ENCODE results near the gene PIM2. TPM values are rescaled to one million over a fixed set of nuclear protein-coding genes. Genes with fewer than 3 reads are reported as not detected.

The PIM2 gene
- polyA plus RNA-seq, 2 of the 4 experiments (the other 2 are of a cell fraction) = 8.2 to 8.8 TPM

DNA sequence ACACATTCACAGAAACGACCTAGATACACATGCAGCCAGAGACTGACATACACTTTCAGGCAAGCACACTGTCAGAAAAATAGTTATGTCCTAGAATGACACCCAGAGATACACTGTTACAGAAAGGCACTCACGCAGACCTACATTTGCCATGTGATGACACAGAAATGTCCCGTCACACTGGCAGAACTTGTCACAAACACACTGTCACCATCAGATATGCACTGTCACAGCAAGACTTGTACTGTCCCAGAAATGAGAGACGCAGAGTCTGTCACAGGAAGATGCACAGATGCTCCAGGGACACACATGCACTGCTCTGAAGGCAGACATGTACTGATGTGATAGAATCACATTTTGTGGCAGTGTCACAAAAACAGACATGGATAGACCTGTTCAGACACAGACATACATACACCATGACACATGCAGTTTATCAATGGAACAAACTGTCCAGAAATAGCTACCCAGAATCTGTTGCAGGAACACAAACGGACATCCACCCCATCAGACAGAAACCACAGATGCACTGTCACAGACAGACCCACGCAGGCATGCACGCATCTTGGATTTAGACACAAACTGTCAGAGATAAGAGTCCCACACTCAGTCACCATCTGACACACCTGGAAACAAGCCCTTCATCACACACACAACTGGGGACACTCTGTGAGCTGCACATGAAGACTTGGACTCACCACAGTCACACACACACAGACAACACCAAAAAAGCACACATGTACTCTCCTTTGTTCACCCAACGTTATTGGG lies 1.3 kb upstream of the PIM2 start:
- TF ChIP-seq, protein P1, sequence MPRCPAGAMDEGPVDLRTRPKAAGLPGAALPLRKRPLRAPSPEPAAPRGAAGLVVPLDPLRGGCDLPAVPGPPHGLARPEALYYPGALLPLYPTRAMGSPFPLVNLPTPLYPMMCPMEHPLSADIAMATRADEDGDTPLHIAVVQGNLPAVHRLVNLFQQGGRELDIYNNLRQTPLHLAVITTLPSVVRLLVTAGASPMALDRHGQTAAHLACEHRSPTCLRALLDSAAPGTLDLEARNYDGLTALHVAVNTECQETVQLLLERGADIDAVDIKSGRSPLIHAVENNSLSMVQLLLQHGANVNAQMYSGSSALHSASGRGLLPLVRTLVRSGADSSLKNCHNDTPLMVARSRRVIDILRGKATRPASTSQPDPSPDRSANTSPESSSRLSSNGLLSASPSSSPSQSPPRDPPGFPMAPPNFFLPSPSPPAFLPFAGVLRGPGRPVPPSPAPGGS (IDR thresholded peaks at IDR 0.05) = no peak
- TF ChIP-seq FOXS1 (CRISPR knock-in tag; IDR thresholded peaks at IDR 0.05) (no peak), CHD4 (IDR thresholded peaks at IDR 0.05; ENCODE audit: borderline replicate concordance) (no peak)
- TF ChIP-seq, protein P2, sequence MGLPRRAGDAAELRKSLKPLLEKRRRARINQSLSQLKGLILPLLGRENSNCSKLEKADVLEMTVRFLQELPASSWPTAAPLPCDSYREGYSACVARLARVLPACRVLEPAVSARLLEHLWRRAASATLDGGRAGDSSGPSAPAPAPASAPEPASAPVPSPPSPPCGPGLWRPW (IDR thresholded peaks at IDR 0.05) = no peak

DNA sequence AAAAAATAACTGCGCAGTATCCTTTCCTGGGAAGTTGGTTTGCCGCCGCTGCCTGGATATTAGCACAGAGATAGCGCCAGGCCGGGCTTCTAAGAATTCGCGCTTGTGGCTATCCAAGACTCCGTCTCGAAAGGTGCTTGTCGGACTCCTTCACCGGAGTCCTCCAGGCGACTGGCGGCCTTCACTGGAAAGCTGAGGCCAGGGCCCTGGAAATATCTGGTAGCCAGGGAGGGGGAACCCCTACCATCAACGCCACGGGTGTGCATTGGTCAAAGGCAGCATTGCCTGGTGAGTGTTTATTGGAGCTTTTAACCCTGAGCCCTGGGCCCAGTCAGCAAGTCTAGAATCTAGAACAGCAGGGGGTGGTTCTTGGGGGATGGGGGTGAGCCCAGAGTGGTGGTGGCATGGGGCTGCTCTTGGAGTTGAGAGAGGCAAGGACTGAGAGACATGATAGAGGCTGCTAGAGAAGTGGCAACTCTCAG lies 577 bp upstream of the PIM2 start:
- DNase-seq (ENCODE audit: low read depth in 1 of 2, low spot score in 1 of 2) (no peak), FAIRE-seq (no peak), ATAC-seq (no peak)
- WGBS (ENCODE audit: missing lambda C conversion rate) = 79% methylated on average over 14 of the region's 15 CpGs
- ChIA-PET CTCF (interaction anchor here (1.1 kb wide), 1 partner anchor 27 kb away, joined by 3 read pairs; no protein-coding TSS in a partner anchor), POLR2A (interaction anchor here (1.3 kb wide), 1 partner anchor 22 kb away, joined by 3 read pairs; the partner anchor contains the start of genes PQBP1 and TIMM17B)
- H3K9me3 ChIP-seq = no peaks in the 10 kb centered on the region
- peaks cover 13% of the 10 kb centered on the region for H3K4me1 ChIP-seq
- peak overlapping the region; percentile 99 for H3K4me2 ChIP-seq
- H3K4me3 ChIP-seq = peak overlapping the region; percentile 87; the same call in 1 of the 3 replicates
- peak overlapping the region; percentile 92 to 95; a peak in 3 of 6 replicates for H3K27ac ChIP-seq
- TF ChIP-seq ZSCAN20 (CRISPR knock-in tag; IDR thresholded peaks at IDR 0.05) (no peak), CHD4 (IDR thresholded peaks at IDR 0.05; ENCODE audit: borderline replicate concordance) (no peak), SMC3 (IDR thresholded peaks at IDR 0.05) (no peak), MYC (IDR thresholded peaks at IDR 0.05; ENCODE audit: borderline replicate concordance, low read length) (no peak), TFCP2L1 (CRISPR knock-in tag; IDR thresholded peaks at IDR 0.05) (no peak), NR3C1 (IDR thresholded peaks at IDR 0.05) (no peak), FOXS1 (CRISPR knock-in tag; IDR thresholded peaks at IDR 0.05) (no peak)
- TF ChIP-seq, protein P3, sequence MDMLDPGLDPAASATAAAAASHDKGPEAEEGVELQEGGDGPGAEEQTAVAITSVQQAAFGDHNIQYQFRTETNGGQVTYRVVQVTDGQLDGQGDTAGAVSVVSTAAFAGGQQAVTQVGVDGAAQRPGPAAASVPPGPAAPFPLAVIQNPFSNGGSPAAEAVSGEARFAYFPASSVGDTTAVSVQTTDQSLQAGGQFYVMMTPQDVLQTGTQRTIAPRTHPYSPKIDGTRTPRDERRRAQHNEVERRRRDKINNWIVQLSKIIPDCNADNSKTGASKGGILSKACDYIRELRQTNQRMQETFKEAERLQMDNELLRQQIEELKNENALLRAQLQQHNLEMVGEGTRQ (IDR thresholded peaks at IDR 0.05) = no peak
- TF ChIP-seq, protein P4, sequence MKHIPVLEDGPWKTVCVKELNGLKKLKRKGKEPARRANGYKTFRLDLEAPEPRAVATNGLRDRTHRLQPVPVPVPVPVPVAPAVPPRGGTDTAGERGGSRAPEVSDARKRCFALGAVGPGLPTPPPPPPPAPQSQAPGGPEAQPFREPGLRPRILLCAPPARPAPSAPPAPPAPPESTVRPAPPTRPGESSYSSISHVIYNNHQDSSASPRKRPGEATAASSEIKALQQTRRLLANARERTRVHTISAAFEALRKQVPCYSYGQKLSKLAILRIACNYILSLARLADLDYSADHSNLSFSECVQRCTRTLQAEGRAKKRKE (CRISPR knock-in tag; IDR thresholded peaks at IDR 0.05; ENCODE audit: low read depth) = no peak
- TF ChIP-seq, protein P5, sequence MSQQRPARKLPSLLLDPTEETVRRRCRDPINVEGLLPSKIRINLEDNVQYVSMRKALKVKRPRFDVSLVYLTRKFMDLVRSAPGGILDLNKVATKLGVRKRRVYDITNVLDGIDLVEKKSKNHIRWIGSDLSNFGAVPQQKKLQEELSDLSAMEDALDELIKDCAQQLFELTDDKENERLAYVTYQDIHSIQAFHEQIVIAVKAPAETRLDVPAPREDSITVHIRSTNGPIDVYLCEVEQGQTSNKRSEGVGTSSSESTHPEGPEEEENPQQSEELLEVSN (IDR thresholded peaks at IDR 0.05; ENCODE audit: borderline replicate concordance, low read depth) = no peak

More for the DNA sequence above, 1.3 kb upstream of the PIM2 start:
- ChIA-PET POLR2A (interaction anchor here (1.3 kb wide), 1 partner anchor 23 kb away, joined by 3 read pairs; the partner anchor contains the start of genes PQBP1 and TIMM17B), CTCF (no interaction called here)
- Histone ChIP-seq H3K4me3 (no peak overlapping the region), H3K4me1 (peaks cover 13% of the 10 kb centered on the region), H3K9me3 (no peaks in the 10 kb centered on the region), H3K4me2 (no peak overlapping the region), H3K27ac (no peak overlapping the region)
- 69% methylated on average over 8 of the region's 8 CpGs for WGBS (ENCODE audit: missing lambda C conversion rate)
- DNase-seq (ENCODE audit: low read depth in 1 of 2, low spot score in 1 of 2) (no peak), ATAC-seq (no peak), FAIRE-seq (peak; percentile 56)

DNA sequence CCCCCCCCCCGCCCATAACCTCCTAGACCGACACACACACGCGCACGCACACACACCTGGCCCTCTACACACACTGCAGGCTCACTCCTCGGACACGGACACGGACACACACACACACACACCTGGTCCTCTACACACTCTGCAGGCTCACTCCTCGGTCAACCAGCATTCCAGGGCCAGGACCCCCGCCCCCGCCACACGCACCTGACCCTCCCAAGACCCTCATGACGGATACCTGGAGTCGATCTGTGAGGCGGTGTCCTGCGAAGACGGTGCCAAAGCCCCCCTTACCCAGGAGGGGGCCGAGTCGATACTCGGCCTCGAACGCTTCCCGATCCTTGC lies 552 bp downstream of the PIM2 start:
- Histone ChIP-seq H3K4me3 (peak overlapping the region; percentile 87), H3K4me2 (peak overlapping the region; percentile 99), H3K9me3 (no peaks in the 10 kb centered on the region), H3K4me1 (peaks cover 13% of the 10 kb centered on the region), H3K27ac (peak overlapping the region; percentile 92 to 95)
- TF ChIP-seq, protein P6, sequence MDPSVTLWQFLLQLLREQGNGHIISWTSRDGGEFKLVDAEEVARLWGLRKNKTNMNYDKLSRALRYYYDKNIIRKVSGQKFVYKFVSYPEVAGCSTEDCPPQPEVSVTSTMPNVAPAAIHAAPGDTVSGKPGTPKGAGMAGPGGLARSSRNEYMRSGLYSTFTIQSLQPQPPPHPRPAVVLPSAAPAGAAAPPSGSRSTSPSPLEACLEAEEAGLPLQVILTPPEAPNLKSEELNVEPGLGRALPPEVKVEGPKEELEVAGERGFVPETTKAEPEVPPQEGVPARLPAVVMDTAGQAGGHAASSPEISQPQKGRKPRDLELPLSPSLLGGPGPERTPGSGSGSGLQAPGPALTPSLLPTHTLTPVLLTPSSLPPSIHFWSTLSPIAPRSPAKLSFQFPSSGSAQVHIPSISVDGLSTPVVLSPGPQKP (IDR thresholded peaks at IDR 0.05; ENCODE audit: low read depth, low read length) = no peak
- TF ChIP-seq NR3C1 (IDR thresholded peaks at IDR 0.05) = no peak
- TF ChIP-seq ESRRA (IDR thresholded peaks at IDR 0.05; ENCODE audit: borderline replicate concordance, low read length) = no peak
- no peak for TF ChIP-seq ZFP36 (IDR thresholded peaks at IDR 0.05; ENCODE audit: borderline replicate concordance, partially characterized antibody)
- TF ChIP-seq PHF8 (IDR thresholded peaks at IDR 0.05; ENCODE audit: borderline replicate concordance, low read depth) = no peak
- TF ChIP-seq GATA3 (IDR thresholded peaks at IDR 0.05; ENCODE audit: borderline replicate concordance) = no peak
- TF ChIP-seq JUNB (IDR thresholded peaks at IDR 0.05) = no peak
- TF ChIP-seq POLR2AphosphoS2 (conservative IDR thresholded peaks at IDR 0.05; ENCODE audit: low read length) = no peak
- TF ChIP-seq SREBF2 (IDR thresholded peaks at IDR 0.05) = no peak
- ChIA-PET CTCF (no interaction called here), POLR2A (no interaction called here)
- DNase-seq (ENCODE audit: low read depth in 1 of 2, low spot score in 1 of 2) (no peak), FAIRE-seq (no peak), ATAC-seq (peak in 1 of 2 experiments; percentile 19; a peak in 5 of 6 replicates)
- WGBS (ENCODE audit: missing lambda C conversion rate) = no CpG with 5 or more reads among the region's 23 CpGs

All from A549 (cell line).